Muscle layer of colon (tissue), 2 donors: ENCODE data around the gene WDR36.

Source experiments
- H3K27ac ChIP-seq: one replicate; pipeline ENCODE4 v1.7.0; 2013; ENCODE audit warnings: low read depth, mild to moderate bottlenecking, low read length, moderate library complexity
- H3K27me3 ChIP-seq, 2 donors: one replicate each; pipeline ENCODE4 v1.7.0; 2013; ENCODE audit warnings: low read length in 2 of 2, mild to moderate bottlenecking in 2 of 2; ENCODE audit not compliant: insufficient read depth in 2 of 2, control insufficient read depth in 1 of 2
- H3K36me3 ChIP-seq: one replicate; pipeline ENCODE4 v1.7.0; 2013; ENCODE audit warnings: mild to moderate bottlenecking, low read length; ENCODE audit not compliant: insufficient read depth
- H3K4me1 ChIP-seq: one replicate; pipeline ENCODE4 v1.7.0; 2013; ENCODE audit warnings: mild to moderate bottlenecking, low read length; ENCODE audit not compliant: insufficient read depth
- H3K4me3 ChIP-seq, 2 donors: one replicate each; pipeline ENCODE4 v1.7.0; 2013; ENCODE audit warnings: low read length in 2 of 2, low read depth in 1 of 2, mild to moderate bottlenecking in 1 of 2, moderate library complexity in 1 of 2
- H3K9ac ChIP-seq: one replicate; pipeline ENCODE4 v1.7.0; 2013; ENCODE audit warnings: low read length
- H3K9me3 ChIP-seq: one replicate; pipeline ENCODE4 v1.7.0; 2013; ENCODE audit warnings: mild to moderate bottlenecking, low read length
- donor health status: abdominal sarcoma.
- donor health status: Adenocarcinoma of cecum.

WDR36 gene

DNA sequence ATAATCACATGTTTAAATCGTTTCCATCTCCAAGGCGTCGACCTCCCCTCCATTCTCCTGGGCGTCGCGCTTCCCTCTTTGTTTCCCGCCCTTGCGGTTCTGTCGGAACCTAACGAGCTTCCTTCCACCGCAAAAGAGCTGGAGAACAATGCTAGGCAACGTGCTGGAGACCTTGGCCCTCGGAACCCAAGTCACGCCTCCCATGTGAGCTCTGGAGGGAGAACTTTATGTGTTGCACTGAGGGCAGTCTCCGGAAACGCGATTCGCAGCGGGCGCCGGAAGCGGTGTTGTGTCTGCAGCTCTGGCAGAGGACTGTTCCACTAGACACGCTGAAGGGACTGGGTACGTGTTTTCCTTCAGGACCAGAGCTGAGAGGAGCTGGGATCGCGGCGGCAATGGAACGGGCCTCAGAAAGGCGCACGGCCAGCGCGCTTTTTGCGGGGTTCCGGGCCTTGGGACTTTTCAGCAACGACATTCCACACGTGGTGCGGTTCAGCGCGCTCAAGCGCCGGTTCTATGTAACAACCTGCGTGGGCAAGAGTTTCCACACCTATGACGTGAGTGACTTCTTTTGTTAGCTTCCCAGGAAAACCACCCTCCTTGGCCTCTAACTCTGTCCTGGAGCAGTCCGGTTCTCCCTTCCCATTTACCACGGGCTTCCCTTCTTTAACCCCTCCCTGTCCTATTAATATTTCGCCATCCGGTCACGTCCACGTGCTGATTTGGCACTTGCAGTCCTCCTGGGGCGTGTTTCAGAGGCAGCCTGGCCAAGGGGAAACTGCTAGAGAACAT lies at the start of gene WDR36:
WDR36 (plus strand) TSS at position 287 of the 792 bp plus-strand sequence; CDS start at position 396, 109 bp downstream.
- Histone ChIP-seq H3K27ac (peak within 1 kb of the TSS; percentile 85), H3K4me1 (peaks cover 20% of the 10 kb centered on the region), H3K36me3 (no peaks in the 10 kb centered on the region), H3K9ac (peak within 1 kb of the TSS; percentile 79), H3K27me3 (no peaks in the 10 kb centered on the region), H3K9me3 (no peaks in the 10 kb centered on the region), H3K4me3 (peak within 1 kb of the TSS; percentile 78 to 97)

- Histone ChIP-seq H3K4me1 (no peaks in the 10 kb centered on the region), H3K9ac (no peak overlapping the region), H3K4me3 (no peak overlapping the region), H3K27ac (no peak overlapping the region), H3K9me3 (no peaks in the 10 kb centered on the region), H3K36me3 (no peaks in the 10 kb centered on the region), H3K27me3 (no peaks in the 10 kb centered on the region)
These were observed 48.2 kb upstream of the WDR36 start for GRCh38 chr5:111043712-111044506.

DNA sequence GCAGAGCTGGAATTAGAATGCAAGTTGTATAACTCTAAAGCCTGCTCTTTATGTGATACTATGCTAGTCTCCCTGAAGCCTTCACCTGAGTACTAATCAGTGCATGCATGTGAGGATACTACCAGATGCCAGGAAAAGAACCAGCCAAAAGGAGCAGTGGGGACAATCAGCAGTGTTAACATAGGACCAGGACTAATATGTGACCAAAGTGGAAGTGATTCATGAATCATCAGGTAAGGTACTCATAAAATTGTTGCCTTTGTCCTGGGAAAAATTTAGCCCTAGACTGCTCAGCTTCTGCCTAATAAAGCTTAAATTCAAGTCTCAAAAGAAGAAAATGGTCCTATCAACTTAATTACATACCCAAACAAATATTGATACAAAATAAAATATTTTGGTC lies 34.1 kb upstream of the WDR36 start:
- Histone ChIP-seq H3K9me3 (no peaks in the 10 kb centered on the region), H3K27ac (no peak overlapping the region), H3K9ac (no peak overlapping the region)

DNA sequence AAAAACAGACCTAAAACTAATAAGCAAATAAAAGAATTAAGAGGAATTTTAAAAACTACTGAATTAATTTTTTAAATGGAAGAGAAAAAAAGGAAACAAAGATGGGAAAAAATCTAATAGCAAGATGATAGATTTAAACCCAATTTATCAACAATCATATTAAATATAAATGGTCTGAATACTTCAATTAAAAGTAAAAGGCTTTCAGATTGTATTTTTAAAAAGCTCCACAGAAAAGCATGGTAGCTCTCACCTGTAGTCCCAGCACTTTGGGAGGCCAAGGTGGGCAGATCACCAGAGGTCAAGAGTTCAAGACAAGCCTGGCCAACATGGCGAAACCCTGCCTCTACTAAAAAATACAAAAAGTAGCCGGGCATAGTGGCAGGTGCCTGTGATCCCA lies 32.0 kb upstream of the WDR36 start:
- H3K4me1 ChIP-seq: no peaks in the 10 kb centered on the region
- H3K36me3 ChIP-seq: no peaks in the 10 kb centered on the region
- no peaks in the 10 kb centered on the region for H3K27me3 ChIP-seq
- no peaks in the 10 kb centered on the region for H3K9me3 ChIP-seq
- no peak overlapping the region for H3K27ac ChIP-seq
- H3K9ac ChIP-seq: no peak overlapping the region
- H3K4me3 ChIP-seq: no peak overlapping the region

More for the DNA sequence above, 34.1 kb upstream of the WDR36 start:
- no peak overlapping the region for H3K4me3 ChIP-seq
- no peaks in the 10 kb centered on the region for H3K4me1 ChIP-seq
- H3K27me3 ChIP-seq: no peaks in the 10 kb centered on the region
- H3K36me3 ChIP-seq: no peaks in the 10 kb centered on the region

DNA sequence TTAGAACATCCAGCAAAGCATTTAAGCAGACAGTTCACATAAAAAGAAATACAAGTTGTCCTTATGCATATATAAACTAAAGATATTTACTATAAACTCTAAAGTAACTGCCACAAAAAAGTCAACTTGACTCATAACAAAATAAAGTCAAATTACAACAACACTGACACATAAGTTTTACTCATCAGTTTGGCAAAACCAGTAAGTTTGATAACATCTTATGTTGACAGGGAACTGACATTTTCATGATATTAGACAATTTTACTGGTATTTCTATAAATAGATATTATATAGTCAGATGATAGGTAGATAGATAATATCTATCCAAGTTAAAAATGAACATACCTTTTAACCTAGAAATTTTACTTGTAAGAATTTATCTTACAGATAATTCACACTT lies 30.5 kb upstream of the WDR36 start:
- H3K4me1 ChIP-seq: no peaks in the 10 kb centered on the region
- H3K27me3 ChIP-seq: no peaks in the 10 kb centered on the region
- no peak overlapping the region for H3K9ac ChIP-seq
- H3K36me3 ChIP-seq: no peaks in the 10 kb centered on the region
- H3K4me3 ChIP-seq: no peak overlapping the region
- no peaks in the 10 kb centered on the region for H3K9me3 ChIP-seq
- no peak overlapping the region for H3K27ac ChIP-seq

DNA sequence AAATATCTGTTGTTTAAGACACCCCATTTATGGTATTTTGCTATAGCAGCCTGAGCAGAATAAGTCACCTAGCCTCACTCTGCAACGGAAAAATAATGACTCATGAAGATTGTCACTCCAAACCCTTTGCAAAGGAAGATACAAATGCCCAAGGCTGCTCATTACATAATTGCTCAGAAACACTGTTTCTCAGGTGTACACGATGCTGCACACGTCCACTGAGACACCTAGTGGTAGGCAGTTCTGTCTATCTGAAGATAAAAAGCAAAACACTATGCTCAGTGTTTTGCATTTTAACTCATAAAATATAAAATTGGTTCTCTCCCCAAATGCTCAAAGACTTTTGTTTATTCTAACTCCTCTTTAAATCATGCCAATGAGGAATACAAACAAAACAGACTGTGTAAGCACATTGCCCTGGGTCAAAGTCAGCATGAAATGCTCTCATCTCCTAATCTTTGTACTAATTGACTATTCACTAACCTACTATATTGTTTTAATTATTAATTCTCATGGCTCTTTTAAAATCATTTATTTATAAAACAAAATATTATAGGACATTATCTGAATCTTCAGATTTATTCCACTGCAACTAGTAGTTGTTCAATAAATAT lies 28.3 kb upstream of the WDR36 start:
- H3K36me3 ChIP-seq: no peaks in the 10 kb centered on the region
- H3K27ac ChIP-seq: no peak overlapping the region
- peaks cover 0 to 5% of the 10 kb centered on the region in 2 donors for H3K27me3 ChIP-seq
- no peak overlapping the region for H3K9ac ChIP-seq
- H3K4me1 ChIP-seq: no peaks in the 10 kb centered on the region
- no peak overlapping the region for H3K4me3 ChIP-seq
- H3K9me3 ChIP-seq: no peaks in the 10 kb centered on the region

GRCh38 chr5:111066261-111066938 lies 25.7 kb upstream of the WDR36 start:
- Histone ChIP-seq H3K4me3 (no peak overlapping the region), H3K27ac (no peak overlapping the region), H3K9ac (no peak overlapping the region), H3K27me3 (peaks cover 0 to 9% of the 10 kb centered on the region in 2 donors), H3K4me1 (peaks cover 4% of the 10 kb centered on the region), H3K9me3 (no peaks in the 10 kb centered on the region), H3K36me3 (no peaks in the 10 kb centered on the region)

DNA sequence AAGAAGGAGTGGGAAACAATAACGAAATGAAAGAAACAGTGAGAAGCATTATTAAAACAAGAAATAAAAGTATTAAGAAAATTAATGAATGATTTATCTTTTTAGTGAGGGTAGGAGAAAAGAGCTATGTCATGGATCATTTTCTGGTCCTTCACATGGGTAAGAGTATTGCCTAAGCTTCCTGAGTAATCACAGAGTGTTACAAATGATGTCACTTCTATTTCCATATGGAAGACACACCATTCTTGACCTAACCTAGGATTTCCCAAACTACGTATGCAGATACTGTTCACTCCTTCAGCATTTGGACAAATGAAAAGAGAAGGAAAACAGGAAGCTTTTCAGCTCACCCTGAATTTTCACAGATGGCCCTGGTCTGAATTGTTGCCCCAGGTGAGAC lies 23.9 kb upstream of the WDR36 start:
- Histone ChIP-seq H3K4me3 (no peak overlapping the region), H3K27ac (no peak overlapping the region), H3K9ac (no peak overlapping the region), H3K27me3 (peaks cover 0 to 9% of the 10 kb centered on the region in 2 donors), H3K4me1 (peaks cover 4% of the 10 kb centered on the region), H3K36me3 (no peaks in the 10 kb centered on the region), H3K9me3 (no peaks in the 10 kb centered on the region)

- Histone ChIP-seq H3K4me1 (peaks cover 11% of the 10 kb centered on the region), H3K9ac (no peak overlapping the region), H3K27ac (no peak overlapping the region), H3K9me3 (no peaks in the 10 kb centered on the region), H3K27me3 (peaks cover 0 to 9% of the 10 kb centered on the region in 2 donors), H3K4me3 (no peak overlapping the region), H3K36me3 (no peaks in the 10 kb centered on the region)
These were observed 22.3 kb upstream of the WDR36 start for GRCh38 chr5:111069839-111070238.

DNA sequence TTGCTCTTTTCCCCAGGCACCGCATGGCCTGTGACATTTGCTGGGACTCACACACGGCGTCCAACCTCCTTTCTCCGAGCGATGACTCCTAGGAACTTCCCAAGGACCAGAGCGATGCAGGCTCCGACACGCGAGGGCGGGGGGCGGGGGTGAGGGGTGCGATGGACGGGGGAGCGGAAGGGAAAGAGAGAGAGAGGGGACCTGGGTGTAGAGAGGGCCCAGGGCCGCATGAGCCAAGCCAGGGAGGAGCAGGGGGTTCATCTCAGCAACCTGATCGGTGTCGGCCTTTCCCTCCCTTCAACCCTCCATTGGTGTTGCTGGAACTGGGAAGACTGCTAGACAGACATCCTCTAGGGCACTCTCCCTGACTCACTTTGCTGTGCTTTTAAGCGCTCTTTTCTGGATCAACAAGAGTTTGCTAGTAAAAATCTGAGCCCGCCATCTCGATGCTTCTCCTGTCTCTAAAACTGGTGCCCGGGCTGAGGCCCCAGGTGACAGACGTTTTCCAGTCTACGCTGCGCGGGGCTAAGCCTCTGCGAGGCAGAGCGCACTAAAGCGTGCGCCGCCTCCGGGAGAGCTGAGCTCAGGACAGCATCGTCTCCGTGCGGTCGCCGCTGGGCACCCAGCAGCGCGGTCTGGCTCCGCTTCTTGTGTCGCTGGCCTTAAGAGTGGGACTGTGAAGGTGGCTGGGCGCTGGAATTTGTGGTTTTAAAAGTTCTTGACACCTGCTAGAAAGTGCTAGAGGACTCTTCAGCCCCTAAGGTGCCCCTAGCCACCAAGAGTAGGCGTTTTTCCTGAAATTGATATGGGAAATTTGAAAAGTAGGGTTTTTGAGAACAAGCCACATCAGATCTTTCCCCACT lies 21.6 kb upstream of the WDR36 start:
- H3K9ac ChIP-seq: no peak overlapping the region
- peaks cover 11% of the 10 kb centered on the region for H3K4me1 ChIP-seq
- no peaks in the 10 kb centered on the region for H3K36me3 ChIP-seq
- H3K27me3 ChIP-seq: peaks cover 0 to 9% of the 10 kb centered on the region in 2 donors
- peak overlapping the region in 1 of 2 donors; percentile 36 for H3K4me3 ChIP-seq
- no peak overlapping the region for H3K27ac ChIP-seq
- H3K9me3 ChIP-seq: no peaks in the 10 kb centered on the region
